Dedifferentiated amniotic fluid mesenchymal stem cell (primary cell): ENCODE results near the gene BEST4.
"Not testable (repeated sequence)": the region's sequence is repeated elsewhere in the genome, so short reads cannot be mapped to it uniquely, and the experiment has no call there.

Source experiments
- DNase-seq: peaks from one replicate; pipeline ENCODE4 v3.0.0-alpha.2; 2016; ENCODE audit errors: extremely low spot score

The BEST4 gene

GRCh38 chr1:44788120-44788860 lies at the start of gene BEST4:
TSS of gene BEST4 (minus strand) at chr1:44788170. CDS start at chr1:44787705, 465 bp downstream.
- no peak for DNase-seq

GRCh38 chr1:44835738-44836675 lies 48.0 kb upstream of the BEST4 start:
- DNase-seq, result peak; percentile 82

DNA sequence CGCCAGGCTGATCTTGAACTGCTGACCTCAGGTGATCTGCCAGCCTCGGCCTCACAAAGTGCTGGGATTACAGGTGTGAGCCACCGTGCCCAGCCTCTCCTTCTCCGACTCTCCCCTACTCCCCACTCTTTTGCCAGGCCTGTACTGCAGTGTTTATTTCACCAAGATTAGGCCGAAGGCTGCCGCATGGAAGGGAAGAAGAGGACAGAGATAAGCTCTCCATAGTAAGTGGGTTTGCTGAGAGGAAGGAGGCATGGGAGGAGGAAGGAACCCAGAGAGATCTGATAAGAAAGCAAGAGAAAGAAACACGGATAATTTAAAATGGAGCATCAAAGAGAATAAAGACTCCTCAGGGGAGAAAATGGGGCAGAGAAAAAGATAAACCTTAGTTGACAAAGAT lies 46.4 kb upstream of the BEST4 start:
- no peak for DNase-seq

GRCh38 chr1:44832056-44832705 lies 44.2 kb upstream of the BEST4 start:
- no peak for DNase-seq

DNA sequence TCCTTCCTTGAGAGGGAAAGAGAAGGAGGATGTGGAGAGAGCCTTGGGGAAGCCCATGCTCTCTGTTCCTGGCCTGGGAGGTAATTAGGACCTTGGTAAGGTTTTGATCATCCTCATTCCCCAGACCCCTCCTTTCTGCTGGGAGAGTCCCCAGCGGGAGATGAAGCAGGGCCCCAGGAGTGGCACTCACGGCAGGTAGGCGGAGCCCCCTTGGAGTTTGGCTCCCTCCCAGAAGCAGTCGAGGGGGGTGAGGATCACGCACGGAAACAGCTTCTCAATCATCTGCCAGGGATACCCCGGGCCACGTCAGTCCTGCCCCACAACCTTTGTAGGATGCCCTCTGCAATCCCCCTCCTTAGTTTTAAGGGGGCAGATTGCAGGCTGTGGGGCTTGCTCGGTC lies 43.5 kb upstream of the BEST4 start:
- DNase-seq, result no peak

GRCh38 chr1:44830900-44831304 lies 42.9 kb upstream of the BEST4 start:
- DNase-seq, result no peak

- no peak for DNase-seq
These were observed 41.8 kb upstream of the BEST4 start for GRCh38 chr1:44829506-44830384.

DNA sequence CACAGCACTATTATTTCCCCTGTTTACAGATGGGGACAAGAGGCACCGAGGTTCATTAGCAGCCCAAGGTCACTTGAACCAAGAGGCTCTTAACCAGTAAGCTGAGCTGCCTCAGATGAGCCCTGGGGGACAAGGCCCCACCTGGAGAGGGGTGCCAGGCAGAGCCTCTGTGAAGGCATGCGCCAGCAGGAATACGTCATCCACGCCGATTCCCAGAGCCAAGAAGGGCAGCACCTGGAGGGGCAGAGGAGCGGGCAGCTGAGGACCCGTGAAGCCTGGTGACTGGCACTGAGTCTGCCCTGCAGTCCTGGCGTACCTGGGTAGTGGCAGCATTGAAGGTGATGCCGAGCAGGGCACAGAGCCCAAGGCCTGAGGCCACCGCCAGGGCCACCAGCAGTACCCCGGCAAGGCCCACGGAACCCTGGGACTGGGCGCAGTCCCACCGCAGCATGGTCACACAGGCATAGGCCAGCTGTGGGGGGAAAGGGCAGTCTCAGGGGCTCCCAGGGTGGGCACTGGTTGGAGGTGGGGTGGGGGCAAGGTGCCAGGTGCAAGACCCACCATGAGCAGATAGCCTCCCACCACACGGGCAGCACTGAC lies 41.0 kb upstream of the BEST4 start:
- DNase-seq, result no peak

- DNase-seq, result no peak
These were observed 40.2 kb upstream of the BEST4 start for GRCh38 chr1:44828003-44828651.

GRCh38 chr1:44827197-44828002 lies 39.4 kb upstream of the BEST4 start:
- no peak for DNase-seq

DNA sequence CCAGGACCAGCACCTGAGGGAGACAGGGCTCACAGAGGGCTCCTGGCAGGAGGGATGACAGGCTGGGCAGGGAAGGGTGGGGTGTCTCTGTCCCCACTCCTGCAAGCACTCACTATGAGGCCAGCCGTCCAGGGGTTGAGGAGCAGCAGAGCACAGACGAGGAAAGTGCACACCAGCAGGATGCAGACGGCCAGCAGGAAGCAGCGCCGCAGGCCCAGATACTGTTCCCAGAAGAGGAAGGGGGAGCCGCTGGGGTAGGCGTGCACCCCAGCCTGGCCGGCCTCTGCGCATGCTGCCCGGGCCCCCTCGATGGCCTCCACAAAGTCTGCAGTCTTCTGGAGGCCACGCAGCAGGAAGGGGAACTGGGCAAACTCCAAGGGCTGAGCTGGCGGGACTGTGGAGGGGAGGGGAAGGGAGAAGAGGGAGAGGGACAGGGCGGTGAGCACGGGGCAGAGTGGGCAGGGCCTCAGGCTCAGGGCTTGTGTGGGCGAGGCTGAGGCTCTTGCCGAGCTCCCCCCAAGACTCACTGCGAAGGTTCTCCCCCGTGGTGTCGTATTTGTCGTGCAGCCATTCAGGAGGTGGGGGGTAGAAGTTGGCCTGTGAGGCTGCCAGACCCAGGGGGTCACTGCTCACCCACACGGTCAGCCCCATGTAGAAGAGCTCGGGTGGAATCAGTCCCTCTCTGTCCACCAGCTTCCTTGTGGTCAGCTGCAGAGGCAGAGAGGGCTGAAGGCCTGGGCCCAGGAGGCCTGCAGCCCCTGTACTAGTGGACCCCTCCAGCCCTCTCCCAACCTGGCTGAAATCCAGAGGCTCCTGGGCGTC lies 38.6 kb upstream of the BEST4 start:
- DNase-seq, result no peak

DNA sequence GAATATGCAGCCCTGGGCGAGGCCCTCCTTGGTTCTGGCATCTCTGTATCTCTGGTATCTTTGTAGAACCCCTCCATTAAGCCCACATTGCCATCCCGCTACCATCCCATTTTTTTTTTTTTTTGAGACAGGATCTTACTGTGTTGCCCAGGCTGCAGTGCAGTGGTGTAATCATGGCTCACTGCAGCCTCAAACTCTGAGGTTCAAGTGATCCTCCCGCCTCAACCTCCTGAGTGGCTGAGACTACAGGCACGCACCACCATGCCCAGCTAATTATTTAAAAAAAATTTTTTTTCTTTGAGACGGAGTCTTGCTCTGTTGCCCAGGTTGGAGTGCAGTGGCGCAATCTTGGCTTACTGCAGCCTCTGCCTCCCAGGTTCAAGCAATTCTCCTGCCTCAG lies 36.4 kb upstream of the BEST4 start:
- DNase-seq, result not testable (repeated sequence)

DNA sequence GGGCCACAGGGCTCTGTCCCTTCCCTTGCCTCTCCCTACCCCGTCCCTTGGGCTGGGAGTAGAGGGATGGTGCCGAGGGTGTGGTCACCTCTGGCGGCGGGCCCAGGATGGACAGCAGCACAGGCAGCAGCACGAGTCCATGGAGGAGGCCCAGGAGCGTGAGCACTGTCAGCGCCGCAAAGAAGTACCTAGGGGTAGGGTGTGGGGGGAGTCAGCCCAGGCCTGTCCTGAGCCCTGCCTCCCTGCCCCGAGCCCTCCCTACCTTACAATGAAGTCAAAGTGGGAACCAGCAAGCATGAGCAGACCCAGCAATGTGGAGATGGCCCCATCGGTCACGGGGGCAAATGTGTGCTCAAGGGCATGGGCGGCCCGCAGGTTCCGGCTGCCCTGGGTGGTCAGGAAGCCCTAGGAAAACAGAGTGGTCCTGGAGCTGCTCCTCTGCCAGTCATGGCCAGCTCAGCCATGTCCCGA lies 35.0 kb upstream of the BEST4 start:
- no peak for DNase-seq

DNA sequence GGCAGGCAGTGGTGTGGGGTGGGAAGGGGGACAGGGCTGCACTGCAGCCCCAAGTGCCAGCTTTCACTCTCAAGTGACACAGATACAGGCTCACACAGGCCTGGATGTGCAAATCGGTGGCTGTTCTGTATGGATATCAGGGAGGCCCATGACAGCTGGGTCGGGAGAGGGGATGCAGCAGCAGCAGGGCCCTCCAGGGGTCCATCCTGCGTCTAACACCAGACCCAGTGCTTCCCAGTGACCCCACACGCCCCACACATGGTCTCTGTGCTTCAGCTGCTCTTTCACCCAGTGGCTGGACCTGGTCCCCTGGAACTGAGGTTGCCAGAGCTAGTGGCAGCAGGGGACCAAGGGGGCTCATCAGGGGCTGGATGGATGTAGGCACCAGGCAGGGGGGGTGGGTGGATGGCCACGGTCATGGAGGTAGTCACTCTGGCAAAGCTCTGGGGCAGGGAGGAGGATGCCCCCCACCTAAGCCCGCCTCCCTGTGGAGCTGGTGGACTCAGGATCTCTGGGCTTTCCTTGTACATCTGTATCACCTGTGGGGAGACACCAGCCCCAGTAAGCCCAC lies 34.2 kb upstream of the BEST4 start:
- no peak for DNase-seq

DNA sequence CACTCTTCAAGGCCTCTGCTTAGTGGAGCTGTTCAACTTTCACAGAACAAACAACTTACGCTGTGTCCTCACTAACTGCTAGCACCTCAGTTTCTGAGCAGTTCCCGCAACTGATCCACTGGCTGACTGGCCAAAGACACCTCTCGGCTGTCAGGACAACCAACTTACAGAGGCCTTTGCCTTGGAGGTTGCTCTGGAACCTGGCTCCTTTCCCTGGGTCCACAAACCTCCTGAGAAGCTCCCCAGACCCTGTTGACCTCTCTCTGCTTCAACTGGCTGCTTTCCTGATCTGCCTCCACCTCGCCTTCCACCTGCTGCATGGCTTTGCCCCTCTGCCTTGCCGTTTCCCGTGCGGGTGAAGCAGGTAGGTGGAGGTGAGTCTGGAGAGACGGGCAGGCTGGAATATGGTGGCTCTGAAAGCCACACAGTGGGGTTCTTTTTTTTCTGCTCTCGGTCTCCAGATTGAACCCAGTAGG lies 33.3 kb upstream of the BEST4 start:
- no peak for DNase-seq

GRCh38 chr1:44820328-44821239 lies 32.6 kb upstream of the BEST4 start:
- no peak for DNase-seq
